AG10803 (cell line): ENCODE data around the gene KCNJ2.

Experiments
- DNase-seq: peaks from one replicate; pipeline ENCODE4 v3.0.0; 2010; ENCODE audit warnings: low read depth
- H3K4me3 ChIP-seq: 2 replicates; pipeline ENCODE4 v1.5.1; 2011; ENCODE audit warnings: mild to moderate bottlenecking, low read length, control low read depth
- CTCF ChIP-seq: conservative IDR thresholded peaks from 2 replicates; pipeline ENCODE4 v1.5.1; 2011; ENCODE audit warnings: mild to moderate bottlenecking, low read length, control low read depth, inconsistent platforms

KCNJ2 gene

GRCh38 chr17:70168977-70169708 lies at the start of gene KCNJ2:
Gene KCNJ2, plus strand, starts transcription at chr17:70169532. Its CDS starts 5,508 bp downstream, at chr17:70175040.
- peak within 1 kb of the TSS; percentile 76 for H3K4me3 ChIP-seq
- TF ChIP-seq CTCF = no peak
- peak; percentile 76 for DNase-seq

GRCh38 chr17:70119545-70119944 lies 49.8 kb upstream of the KCNJ2 start:
- DNase-seq = no peak
- no peak overlapping the region for H3K4me3 ChIP-seq
- TF ChIP-seq CTCF = no peak

GRCh38 chr17:70119983-70120382 lies 49.3 kb upstream of the KCNJ2 start:
- TF ChIP-seq CTCF = no peak
- H3K4me3 ChIP-seq = no peak overlapping the region
- DNase-seq = peak; percentile 37

DNA sequence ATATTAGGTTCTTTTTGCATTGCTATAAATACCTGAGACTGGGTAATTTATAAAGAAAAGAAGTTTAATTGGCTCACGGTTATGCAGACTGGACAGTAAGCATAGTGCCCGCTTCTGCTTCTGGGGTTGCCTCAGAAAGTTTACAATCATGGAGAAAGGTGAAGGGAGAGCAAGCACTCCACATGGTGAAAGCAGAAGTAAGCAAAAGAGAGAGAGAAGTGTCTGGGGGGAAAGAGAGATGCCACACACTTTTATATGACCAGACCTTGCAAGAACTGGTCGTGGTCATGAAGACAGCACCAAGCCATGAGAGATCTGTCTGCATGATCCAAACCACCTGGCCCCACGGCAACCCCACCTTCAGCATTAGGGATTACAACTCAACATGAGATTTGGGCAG lies 48.9 kb upstream of the KCNJ2 start:
- no peak for DNase-seq
- TF ChIP-seq CTCF = no peak
- no peak overlapping the region for H3K4me3 ChIP-seq

DNA sequence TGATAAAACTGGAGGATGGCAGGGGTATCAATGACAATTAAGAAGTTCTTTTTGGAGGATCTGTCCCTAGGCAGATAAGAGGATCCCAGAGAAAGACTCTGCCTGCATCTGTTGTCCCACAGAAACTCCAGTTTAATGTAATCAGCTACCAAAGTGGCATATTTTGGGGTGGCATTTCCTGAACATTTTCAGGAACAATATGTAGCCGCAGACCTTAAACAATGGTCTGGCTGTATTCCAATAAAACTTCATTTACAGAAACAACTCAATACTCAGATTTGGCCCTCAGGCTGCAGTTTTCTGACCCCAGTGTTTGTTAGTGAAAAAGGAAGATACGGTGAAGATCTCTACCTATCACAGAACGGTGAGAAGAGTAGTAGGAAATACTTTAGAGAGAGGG lies 48.2 kb upstream of the KCNJ2 start:
- no peak for TF ChIP-seq CTCF
- no peak overlapping the region for H3K4me3 ChIP-seq
- no peak for DNase-seq

GRCh38 chr17:70123193-70123592 lies 46.1 kb upstream of the KCNJ2 start:
- no peak for TF ChIP-seq CTCF

DNA sequence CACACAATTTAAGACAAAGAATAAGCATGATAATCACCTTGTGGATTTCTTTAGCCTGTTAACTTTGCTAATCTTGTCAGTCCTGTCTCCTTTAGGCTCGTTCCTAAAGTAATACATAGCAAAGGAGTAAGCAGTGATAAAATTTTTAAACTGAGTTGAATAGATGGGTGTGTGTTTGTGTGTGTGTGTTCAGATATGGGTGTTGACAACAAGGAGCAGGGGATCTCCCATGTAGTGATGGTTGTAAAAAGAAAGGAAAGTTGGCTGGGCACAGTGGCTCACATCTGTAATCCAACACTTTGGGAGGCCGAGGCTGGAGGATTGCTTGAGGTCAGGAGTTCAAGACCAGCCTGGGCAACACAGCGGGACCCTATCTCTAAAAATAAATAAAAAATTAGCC lies 44.6 kb upstream of the KCNJ2 start:
- H3K4me3 ChIP-seq = no peak overlapping the region
- no peak for DNase-seq
- no peak for TF ChIP-seq CTCF

More at GRCh38 chr17:70123193-70123592, 46.1 kb upstream of the KCNJ2 start:
- no peak for DNase-seq
- H3K4me3 ChIP-seq = no peak overlapping the region
